22Rv1 (cell line): ENCODE data around the gene AMBRA1.

Experiments used
- H3K27ac ChIP-seq: fragments of 450-650 bp; 2 replicates; pipeline ENCODE4 v1.5.1; 2017
- CTCF ChIP-seq: fragments of 450-650 bp; IDR thresholded peaks from 2 replicates; pipeline ENCODE4 v1.5.1; 2017; ENCODE audit warnings: mild to moderate bottlenecking
- ZFX ChIP-seq: fragments of 450-650 bp; IDR thresholded peaks from 2 replicates; pipeline ENCODE4 v1.6.1; 2017; ENCODE audit warnings: antibody characterized with exemption, borderline replicate concordance

The AMBRA1 gene

DNA sequence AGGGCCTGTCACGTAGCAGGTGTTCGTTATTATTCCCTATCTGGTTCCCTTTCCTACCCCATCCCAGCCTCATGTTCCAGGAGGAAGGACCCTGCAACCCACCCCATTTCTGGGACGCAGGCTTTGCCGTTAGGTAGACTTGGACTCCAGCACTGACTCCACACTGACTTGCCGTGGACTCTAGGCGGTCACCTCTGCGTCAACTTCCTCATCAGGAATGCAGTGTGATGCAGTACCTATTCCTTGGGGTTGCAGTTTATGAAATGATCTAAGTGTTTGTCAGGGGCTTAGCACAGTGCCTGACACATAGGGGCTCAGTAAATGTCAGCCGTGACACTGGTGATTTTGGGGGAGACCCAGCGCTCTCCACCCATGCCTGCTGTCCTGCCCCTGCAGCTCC lies 229.8 kb downstream of the AMBRA1 start:
- TF ChIP-seq CTCF (no peak), ZFX (no peak)
- H3K27ac ChIP-seq = no peak overlapping the region

DNA sequence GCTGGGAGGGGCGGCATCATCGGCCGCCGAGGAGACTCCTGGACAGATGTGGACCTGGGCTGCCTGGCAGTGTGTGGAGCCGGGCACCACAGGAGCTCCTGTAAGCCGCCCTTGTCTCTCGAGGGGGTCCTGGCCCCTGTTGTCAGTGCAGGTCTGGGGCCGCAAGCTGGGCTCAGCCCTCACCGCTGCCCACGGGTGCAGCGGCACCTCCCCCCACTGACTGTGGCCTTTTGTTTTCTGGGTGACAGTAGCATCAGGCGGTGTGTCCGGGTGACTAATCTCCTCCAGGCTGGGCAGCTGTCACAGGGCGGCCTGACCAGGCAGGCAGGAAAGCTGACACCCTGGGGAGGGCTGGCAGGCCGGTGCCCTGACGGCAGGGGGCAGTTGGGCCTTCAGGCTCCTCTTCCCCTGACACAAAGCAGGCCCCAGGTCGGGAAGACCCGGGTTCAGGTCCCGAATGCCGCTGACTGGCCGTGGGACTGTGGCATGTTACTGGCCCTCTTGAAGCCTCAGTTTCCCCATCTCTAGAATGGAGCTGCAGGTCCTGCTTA lies 230.3 kb downstream of the AMBRA1 start:
- TF ChIP-seq ZFX = no peak
- TF ChIP-seq CTCF = no peak
- no peak overlapping the region for H3K27ac ChIP-seq

GRCh38 chr11:46363031-46363407 lies 230.8 kb downstream of the AMBRA1 start:
- H3K27ac ChIP-seq = peak overlapping the region; percentile 12; the same call in 1 of the 2 replicates
- TF ChIP-seq ZFX (no peak), CTCF (no peak)

DNA sequence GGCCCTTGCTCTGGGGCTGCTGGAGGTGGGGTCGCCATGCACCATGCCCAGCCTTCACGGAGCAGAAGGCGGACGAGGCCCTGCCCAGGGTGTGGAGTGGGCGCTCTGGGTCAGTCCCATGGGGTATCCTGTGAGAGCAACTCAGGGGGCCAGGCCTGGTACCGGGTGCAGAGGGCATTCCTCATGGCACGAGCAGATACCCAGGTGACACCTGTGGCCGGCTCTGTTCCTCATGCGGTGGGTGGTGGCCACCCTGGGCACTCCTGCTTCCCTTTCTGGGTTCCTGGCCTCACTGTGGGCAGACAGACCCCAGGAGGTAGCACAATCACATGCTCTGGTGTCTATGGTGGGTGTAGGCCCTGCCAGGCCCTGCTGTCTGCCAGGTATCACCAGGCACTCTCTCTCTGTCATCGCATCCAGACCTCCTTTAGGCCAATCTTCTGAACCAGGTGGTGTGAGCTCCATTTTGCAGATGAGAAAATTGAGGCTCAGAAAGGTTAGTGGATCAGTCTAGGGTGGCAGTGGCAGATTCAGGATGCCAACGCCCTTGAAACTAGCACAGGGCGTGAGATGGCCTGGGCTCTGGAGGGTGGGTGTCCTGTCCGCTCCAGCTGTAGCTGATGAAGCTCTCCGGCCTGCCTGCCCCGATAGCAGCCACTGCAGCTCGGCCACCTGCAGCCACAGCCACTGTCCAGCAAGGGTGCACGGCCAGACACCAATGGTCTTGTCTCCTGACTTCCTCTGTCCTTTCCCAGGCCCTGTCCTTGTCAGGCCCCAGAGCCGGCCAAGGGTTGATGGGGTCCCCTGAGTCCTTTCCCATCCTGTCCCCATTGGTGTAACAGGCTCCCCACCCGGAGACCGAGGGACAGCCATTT lies 231.4 kb downstream of the AMBRA1 start:
- peak overlapping the region; percentile 12; the same call in 1 of the 2 replicates for H3K27ac ChIP-seq
- TF ChIP-seq ZFX (no peak), CTCF (no peak)

DNA sequence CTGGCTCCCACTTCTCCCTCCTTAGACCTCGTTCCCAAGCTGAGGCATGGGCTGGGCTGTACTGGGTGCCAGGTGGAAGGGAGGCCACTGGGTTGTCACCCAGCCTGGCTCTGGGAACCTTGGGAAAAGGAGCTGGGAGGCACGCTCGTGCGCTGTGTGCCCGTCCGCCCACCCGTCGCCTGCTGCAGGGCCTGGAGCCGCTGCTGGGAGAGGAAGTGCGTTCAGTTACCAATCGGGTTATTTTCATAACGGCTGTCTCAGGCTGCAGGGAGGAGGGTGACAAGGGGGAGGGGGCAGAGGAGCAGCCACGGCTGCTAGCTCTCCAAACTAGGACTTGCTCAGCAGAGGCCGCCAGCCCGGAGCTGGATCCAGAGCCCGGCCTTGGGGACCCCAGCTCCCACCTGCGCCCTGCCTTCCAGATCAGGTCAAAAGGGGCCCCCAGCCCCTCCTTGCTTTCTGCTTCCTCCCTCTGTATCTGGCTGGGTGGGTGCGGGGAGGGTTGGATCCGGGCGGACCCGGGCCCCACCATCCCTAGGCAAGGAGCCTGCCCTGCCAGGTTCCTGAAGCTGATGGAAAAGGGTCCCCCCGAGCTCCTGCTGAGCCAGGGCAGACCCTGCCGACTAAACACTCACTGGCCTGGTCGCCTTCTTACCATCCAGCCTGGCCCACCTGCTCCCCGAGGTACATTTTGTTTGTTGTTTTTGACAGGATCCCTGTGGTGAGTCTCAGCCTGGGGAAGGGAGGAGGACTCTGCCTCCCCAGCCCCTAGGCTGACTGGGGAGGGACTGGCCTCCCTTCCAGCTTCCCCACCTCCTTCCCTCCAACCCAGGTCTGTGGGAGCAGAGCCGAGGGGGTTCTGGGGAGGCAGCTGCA lies 232.3 kb downstream of the AMBRA1 start:
- no peak overlapping the region for H3K27ac ChIP-seq
- no peak for TF ChIP-seq ZFX
- no peak for TF ChIP-seq CTCF

GRCh38 chr11:46360878-46361277 lies 232.9 kb downstream of the AMBRA1 start:
- TF ChIP-seq CTCF = no peak
- TF ChIP-seq ZFX = no peak
- no peak overlapping the region for H3K27ac ChIP-seq

DNA sequence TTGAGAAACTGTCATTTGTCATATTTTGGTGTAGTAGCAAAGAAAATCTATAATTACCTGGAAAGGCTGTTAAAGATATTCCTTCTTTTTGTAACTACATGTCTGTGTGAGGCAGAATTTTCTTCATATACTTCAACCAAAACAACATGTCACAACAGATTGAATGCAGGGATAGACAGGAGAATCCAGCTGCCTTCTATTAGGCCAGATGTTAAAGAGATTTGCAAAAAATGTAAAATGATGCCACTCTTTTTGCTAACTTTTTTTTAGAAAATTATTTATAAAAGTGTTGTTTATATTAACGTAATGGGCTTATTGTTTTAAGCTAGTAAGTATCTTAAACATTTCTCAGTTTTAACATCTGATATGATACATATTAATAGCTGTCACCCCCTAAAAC lies 233.9 kb downstream of the AMBRA1 start:
- no peak for TF ChIP-seq CTCF
- no peak for TF ChIP-seq ZFX
- H3K27ac ChIP-seq = no peak overlapping the region
